Stimulated activated CD4-positive, alpha-beta T cell treated with anti-CD3 and anti-CD28 coated beads, Interleukin-12 subunit alpha, Interleukin-12 subunit beta, amount 100 ng/mL, for 4 hours (primary cell): ENCODE data around the gene METTL15.
"Not testable (repeated sequence)": the region's sequence is repeated elsewhere in the genome, so short reads cannot be mapped to it uniquely, and the experiment has no call there.

Experiments used
- DNase-seq: peaks from one replicate; pipeline ENCODE4 v3.0.0-alpha.2; 2020

The METTL15 gene

DNA sequence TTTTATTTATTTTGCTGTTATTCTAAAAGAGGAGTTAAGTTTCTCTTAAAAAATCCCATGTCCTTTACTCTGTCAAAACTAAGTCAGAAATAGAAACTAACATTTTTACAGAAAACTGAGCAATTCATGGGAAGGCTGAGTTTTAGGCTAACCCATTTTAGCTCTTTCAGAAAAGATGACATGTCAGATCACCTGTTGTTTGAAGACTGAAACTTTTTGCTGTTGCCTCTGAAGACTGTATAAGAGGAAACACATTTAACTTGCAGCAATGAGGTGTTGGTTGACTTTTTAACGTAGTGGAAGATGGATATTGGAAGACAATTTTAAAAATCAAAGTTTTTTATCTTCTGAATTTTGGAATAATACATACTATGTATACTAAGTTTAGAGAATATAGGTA, 115.4 kb downstream of the METTL15 start:
- DNase-seq: no peak

DNA sequence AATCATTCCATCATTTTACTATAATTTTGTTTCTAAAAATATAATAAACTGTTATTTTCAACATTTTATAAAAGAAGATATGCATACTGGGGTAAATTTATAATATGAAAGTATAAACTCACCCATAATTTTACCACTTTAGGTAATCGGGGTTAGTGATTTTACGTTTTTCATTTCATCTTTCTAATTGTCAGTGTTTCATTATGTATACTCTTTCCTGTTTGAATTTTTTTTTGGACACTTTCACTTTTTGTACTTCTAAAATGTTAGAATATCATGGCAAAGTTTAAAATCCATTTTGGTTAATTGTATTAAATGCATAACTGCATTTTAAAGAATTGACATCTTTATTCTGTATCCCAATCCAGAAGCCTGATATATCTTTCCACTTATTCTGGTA, 115.8 kb downstream of the METTL15 start:
- DNase-seq: no peak

DNA sequence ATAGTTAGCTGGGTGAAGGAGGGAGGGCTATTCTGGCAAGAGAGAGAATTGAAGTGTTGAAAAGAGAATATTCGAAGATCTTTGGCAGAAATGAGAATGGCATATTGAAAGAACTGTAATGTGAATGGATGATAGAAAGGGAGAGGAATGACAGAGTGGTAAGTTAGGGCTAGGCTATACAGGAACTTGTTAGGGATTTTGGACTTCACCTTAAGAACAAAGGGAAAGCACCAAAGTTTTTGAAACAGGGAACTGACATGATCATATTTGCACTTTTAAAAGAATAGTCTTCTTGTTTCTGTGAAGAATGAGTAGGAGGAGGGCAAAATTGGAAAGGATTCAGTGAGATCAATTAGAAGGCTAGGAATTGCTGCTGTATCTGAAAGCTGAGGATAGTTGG, 119.3 kb downstream of the METTL15 start:
- DNase-seq: no peak

DNA sequence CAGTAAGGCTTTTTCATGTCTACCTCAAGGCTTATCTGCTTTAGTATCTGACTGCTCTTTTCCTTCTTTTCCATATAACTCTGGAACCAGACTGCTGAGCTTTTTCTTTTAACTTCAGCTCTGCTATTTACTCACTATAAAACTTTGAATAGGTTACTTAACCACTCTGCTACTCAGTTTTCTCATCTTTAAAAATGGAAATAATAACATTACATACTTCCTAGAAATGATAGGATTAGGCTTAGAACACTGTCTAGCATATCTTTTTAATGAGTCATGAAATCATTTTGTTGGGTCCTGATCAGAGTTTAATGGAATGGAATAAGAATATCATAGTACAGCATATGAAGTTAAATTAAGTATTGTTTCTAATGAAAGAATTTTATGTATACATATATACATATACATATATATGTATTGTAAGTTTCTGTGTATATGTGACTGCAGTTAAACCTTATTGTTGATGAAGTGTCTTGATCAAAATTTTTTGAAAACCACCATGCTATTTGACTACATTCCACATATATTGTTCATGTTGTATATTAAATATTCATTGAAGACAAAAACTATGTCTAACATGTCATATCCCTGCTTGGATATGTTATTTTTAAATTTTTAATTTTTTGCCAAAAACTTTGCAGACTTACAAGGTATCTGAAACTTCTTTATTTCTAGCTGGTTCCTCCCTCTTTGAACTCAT, 120.2 kb downstream of the METTL15 start:
- no peak for DNase-seq

DNA sequence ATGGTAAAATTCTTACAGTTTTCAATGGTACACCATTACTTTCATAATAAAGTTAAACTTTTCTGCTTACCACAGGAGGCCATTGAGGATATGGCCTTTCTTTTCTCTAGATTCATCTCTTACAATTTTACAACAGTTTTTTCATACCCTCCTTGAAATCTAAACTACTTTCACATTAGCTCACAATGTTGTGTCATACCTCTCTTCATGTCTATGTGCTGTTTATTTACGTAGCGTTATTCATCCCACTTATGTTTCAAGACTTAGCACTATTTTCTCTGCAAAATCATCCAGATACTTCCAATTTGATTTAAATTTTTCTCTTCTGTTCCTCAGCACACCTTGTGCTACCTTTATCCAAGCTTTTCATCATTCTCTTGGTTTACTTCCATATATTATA, 123.3 kb downstream of the METTL15 start:
- no peak for DNase-seq

DNA sequence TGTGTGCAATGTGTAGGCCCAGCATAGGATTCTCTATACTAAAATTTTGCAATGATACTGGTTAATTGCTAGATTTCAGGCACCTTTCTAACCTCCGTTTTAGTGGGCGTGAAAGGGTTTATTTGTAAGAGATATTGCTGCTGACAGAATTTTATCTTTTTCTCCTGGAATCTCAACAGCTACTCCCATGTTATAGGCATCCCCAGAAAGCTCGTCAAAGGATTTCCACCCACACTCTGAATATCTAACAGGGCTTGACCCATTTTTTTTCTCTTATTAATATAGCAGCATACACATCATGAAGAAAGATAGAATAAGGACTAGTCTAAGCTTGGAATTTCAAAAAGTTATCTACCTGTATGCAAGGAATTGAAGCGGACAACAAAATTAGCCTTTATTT, 124.5 kb downstream of the METTL15 start:
- DNase-seq: no peak

DNA sequence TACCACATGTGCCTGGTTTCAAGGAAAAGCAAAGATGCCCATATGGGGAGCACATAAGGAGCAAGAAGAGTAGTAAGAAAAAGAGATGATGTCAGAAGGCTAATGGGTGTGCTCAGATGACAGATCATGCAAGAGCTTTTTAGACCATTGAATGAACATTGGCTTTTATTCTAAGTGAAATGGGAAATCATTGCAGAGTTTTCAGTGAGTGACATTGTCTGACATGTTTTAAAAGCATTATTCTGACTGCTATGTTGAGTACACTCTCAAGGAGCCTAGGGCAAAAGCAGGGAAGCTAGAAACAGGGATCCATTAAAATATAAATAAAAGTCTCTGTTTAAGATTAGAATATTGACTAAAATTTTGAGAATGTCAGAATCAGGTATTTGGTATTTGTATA, 133.6 kb downstream of the METTL15 start:
- no peak for DNase-seq

DNA sequence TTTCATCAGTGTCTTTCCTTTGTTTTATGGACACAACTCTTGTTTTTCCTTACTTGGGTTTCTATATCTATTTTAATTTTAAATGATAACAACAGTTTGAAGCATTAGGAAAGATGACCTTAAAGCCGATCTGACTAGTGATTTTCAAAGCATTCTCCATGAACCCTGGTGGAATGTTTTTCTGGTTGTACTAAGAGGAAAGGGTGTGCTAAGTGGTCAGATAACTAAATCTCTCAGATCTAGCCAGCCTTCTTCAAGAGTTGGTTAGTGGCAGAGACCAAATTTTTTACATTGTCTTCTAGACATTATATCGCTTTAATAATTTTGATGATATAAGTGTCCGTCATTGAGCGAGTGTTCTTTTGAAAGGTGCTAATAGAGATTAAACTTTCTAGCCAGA, 134.4 kb downstream of the METTL15 start:
- DNase-seq: no peak

DNA sequence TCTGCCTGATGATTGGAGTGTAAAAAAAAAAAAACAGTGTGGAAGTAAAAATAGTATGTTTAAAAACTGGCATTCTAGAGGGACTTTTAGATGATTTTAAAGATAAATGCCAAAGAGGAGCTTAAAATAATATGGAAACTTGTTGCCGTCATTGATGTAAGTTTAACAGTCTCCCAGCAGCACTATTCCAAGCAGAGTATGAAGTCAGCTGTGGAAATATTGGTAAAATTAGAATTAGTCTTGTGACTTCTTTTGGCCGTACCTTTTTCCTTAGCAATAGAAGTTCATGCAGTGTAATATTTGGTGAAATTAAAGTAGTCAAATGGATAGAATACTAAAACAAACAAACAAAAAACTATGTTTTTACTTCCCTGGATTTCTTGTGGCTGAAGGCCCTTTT, 134.9 kb downstream of the METTL15 start:
- DNase-seq: no peak

DNA sequence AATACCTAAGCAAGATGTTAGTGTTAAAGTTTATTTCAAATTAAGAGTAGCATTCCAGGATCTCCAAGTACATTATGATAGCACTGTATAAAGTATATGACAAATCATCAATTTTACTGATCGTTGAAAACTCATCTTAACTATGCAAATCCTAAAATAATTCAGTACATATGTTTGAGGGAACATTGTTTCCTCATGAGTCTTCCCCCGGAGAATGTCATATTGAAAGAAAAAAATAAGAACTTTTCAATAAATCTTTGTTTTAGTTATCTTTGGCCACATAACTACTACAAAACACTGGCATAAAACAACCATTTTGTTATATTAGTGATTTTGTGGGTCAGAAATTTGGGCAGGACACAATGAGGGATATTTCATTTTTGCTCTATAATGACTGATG, 135.4 kb downstream of the METTL15 start:
- no peak for DNase-seq

DNA sequence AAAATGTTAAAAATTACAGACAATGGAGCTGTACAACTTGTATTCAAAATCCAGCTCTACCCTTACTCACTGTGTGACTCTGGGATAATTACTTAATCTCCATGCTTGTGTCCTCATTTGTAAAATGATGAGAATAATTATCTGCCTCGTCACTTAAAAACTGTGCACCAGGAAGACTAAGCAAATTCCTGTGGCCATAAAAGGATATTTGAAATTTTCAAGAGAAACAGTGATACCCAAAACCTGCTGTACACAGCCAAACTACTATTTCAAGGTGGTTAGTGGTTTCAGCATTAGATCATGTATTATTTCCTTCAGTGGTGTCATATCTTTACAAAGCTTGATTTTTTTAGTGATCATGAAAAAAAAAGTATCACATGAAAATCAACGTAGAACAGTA, 136.9 kb downstream of the METTL15 start:
- DNase-seq: no peak

DNA sequence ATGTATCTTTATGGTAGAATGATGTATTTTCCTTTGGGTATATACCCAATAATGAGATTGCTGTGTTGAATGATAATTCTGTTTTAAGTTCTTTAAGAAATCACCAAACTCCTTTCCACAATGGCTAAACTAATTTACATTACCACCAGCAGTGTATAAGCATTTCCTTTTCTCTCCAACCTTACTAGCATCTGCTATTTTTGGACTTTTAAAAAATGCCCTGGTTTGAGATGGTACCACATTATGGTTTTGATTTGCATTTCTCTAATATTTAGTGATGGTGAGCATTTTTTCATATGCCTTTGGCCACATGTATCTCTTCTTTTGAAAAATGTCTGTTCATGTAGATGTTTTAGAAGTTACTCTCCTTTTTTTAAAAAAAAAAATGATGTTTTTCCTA, 142.0 kb downstream of the METTL15 start:
- no peak for DNase-seq

DNA sequence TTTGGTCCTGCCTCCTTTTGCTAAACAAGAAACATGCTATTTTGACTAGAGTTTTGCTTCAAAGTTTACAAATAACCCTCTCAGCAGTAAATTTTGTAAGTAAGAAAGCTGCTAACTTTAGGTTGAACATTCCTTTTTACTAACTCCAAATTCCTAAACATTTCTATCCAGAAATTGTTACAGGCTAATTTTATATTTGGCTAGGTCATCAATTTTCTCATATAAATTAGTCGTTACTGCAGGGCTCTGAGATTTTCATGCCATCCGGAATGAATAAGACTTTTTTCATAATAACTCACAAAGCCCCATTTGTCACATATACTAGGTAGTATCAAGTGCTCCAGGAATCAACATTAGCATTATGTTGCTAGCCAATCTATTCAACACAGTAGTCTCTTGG, 143.1 kb downstream of the METTL15 start:
- no peak for DNase-seq

DNA sequence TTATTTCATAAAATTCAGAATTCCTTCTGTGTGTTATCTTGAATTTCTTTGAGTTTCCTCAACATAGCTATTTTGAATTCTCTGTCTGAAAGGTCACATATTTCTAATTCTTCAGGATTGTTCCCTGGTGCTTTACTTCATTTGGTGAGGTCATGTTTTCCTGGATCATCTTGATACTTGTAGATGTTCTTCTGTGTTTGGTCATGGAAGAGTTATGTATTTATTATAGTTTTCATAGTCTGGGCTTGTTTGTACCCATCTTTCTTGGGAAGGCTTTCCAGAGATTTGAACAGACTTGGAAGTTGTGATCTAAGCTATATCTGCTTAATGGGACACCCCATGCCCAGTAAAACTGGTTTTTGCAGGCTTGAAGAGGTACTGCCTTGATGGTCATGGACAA, 149.6 kb downstream of the METTL15 start:
- DNase-seq: no peak

DNA sequence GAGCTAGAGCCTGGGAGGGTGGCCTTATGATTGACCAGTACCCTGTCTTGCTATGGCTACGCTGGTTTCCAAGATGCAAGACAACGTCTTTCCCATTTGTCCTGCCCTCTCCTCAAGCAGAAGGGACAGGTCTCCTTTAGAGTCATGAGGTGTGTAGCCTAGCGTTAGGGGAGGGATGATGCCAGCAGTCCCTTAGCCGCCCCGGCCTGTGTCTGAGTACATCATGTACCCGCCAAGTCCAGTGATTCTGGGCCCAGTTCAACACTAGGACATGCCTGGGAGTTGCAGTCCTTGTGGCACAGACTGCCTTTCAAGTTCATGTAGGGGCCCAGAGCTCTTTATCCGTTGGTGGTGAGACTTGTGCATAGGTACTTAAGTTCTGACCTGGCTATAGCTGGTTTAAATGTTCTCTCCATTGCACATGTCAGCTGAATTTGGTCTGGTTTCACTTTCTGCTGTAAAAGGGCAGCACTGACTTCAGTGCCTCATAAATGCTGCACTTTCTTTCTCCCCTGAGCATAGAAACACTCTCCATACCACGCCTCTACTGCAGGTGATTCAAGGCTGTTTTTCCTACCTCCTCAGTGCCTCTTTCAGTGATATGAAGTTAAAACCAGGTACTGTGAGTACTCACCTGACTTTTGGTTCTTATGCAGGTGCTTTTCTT, 151.1 kb downstream of the METTL15 start:
- no peak for DNase-seq

DNA sequence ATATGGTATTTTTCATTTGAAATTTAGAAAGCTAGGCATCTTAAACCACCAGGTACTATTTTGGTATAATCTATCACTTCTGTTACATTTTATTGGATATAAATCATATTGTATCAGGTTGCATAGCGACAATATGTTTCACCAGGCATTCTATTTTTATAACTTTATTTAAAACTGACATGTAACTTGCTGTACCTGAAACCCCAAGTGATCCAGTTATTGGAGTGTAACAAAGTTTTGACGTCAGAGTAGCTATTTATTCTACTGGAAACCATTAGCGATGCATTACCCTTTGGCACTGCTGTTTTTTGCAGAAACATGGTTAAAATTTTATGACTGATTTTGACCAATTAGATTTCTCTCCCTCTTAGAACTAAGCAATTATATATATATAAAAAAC, 160.7 kb downstream of the METTL15 start:
- no peak for DNase-seq

DNA sequence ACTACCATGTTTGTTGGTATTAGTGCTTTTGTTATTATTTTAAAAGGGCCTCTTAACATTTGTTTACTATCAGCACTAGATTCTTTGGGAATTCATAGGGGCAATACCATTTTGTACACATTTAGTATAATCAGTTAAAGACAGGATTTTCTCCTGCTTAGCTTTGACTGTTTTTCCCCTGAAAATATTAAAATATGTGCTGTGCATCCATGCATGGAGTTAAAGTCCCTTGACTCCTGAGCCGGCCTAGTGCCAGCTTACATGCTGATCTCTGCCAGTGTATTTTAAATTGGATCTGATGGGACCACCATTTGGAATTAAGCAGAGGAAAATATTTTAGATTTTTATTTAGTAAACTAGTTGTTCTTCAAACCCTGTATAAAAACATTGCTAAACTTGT, 161.4 kb downstream of the METTL15 start:
- no peak for DNase-seq

DNA sequence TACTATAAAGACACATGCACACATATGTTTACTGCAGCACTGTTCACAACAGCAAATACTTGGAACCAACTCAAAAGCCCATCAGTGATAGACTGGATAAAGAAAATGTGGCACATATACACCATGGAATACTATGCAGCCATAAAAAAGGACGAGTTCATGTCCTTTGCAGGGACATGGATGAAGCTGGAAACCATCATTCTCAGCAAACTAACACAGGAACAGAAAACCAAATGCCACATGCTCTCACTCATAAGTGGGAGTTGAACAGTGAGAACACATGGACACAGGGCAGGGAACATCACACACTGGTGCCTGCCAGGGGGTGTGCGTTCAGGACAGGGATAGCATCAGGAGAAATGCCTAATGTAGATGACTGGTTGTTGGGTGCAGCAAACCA, 164.1 kb downstream of the METTL15 start:
- DNase-seq: not testable (repeated sequence)

DNA sequence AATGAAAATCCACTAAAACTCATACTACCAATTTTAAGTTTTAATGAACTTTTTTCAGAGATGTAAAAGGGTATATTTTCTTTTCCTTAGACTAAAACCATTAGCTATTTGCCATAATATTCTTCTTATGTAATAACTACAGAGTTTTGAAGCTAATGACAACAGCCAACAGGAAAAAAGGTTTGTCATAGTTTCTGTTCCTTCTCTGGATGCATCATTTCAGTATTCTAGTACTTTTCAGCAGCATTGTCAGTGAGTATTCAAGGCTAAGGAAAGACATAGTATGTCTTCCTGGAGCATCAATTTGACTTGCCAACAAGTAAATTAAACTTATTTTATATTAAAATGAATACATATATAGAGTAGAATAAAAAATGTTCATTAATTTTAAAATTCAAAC, 166.0 kb downstream of the METTL15 start:
- no peak for DNase-seq

DNA sequence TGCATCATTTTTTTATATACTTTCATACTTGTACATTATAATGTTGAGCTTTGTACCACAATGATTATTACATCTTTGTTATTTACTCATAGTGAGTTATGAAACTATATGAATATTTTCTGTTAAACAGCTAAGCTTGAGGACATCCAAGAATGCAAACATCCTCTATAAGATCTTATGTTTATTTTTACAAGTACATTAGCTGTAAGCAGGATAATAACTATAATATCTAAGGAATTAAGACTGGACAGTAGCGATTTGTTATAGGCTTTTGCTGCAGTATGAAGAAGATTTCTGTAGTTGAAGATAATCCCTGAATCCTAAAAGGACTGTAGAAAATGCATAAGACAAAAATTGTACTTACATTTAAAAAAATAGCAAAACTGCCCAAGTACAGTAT, 176.0 kb downstream of the METTL15 start:
- DNase-seq: no peak

DNA sequence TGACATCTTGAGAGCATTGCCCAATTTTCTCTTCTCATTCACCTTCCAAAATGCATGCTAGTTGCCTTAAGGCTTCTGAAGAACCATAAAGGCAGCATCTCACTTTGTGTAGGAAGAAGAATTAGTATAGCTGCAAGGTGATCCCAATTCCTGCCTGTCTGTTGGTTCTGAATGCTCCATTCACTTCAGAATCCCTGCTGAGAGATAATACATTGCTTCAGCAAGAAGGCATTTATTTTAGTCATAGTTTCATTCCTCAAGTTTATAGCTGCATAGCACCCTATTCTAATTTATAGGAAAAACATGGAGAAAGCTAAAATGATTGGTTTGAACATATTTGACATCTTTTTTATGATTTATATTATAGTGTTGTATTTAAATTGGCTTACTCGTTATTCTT, 181.3 kb downstream of the METTL15 start:
- DNase-seq: no peak

DNA sequence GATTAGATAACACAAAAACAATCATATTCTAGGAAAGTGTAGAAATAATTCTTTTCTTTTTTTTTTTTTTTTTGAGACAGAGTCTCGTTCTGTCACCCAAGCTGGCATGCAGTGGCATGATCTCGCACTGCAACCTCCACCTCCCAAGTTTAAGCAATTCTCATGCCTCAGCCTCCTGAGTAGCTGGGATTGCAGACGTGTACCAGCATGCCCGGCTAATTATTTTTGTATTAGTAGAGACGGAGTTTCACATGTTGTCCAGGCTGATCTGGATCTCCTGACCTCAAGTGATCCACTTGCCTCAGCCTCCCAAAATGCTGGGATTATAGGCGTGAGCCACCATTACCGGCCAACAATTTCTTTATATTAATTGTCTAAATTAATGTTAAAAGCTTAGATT, 182.8 kb downstream of the METTL15 start:
- not testable (repeated sequence) for DNase-seq

DNA sequence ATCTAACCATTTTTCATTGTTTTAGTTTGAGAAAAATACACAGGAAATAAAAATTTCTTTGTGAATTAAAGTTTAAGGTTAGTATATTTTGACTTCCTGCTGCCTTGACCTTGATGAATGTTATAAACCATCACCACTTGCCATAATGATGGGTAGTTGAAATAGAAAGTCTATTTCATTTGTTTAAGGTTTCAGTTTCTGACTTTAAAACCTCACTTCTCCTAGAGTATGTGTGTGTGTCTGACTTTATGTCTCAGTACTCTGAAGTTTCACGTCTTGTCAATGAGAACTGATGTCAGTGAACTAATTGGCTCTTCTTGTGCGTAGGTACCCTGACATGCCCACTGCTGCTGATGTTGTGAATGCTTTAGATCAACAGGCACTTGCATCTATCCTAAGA, 188.2 kb downstream of the METTL15 start:
- no peak for DNase-seq

DNA sequence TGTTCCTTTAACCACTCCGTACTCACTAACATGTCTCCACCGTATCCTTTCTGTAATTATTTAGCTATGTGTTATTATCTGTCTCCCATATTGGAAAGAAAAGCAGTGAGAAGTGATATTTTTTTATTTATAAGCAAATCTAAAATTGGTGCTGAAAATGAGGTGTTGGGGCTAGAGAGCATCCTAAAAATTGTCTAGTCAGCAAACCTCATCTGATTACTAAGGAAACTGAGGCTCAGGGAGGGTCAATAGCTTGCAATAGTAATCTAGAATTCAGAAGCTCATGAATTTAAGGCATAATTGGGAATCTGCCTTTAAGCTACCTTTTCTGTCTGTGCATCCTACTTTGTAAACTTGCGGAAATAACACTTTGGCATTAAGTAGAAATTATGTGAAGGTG, 190.0 kb downstream of the METTL15 start:
- DNase-seq: no peak
